Suprapubic skin (tissue), 4 donors: ENCODE results near the gene PRDX5. TPM values are rescaled to one million over a fixed set of nuclear protein-coding genes. Genes with fewer than 3 reads are reported as not detected.
"Not testable (repeated sequence)": the region's sequence is repeated elsewhere in the genome, so short reads cannot be mapped to it uniquely, and the experiment has no call there.

Experiments used
- DNase-seq, 2 donors: peaks; one replicate each; pipeline ENCODE4 v3.0.0-alpha.2; 2019; ENCODE audit warnings: low spot score in 2 of 2
- H3K27ac ChIP-seq: fragments of 200-600 bp; sonication (generic); one replicate; pipeline ENCODE4 v1.5.1; 2019
- H3K27me3 ChIP-seq: fragments of 200-600 bp; sonication (generic); one replicate; pipeline ENCODE4 v1.5.1; 2019
- H3K36me3 ChIP-seq: fragments of 200-600 bp; sonication (generic); one replicate; pipeline ENCODE4 v1.5.1; 2019
- H3K4me1 ChIP-seq: fragments of 200-600 bp; sonication (generic); one replicate; pipeline ENCODE4 v1.5.1; 2019
- H3K4me3 ChIP-seq: fragments of 200-600 bp; sonication (generic); one replicate; pipeline ENCODE4 v1.5.1; 2019; ENCODE audit warnings: mild to moderate bottlenecking
- H3K9me3 ChIP-seq: fragments of 200-600 bp; sonication (generic); one replicate; pipeline ENCODE4 v1.5.1; 2019
- CTCF ChIP-seq, 2 donors: fragments of 200-600 bp in 1 of 2; fragments of 450-650 bp in 1 of 2; sonication (generic) in 1 of 2; IDR thresholded peaks; one replicate each; pipeline ENCODE4 v1.5.1; 2016 to 2019; ENCODE audit warnings: antibody characterized with exemption in 2 of 2, mild to moderate bottlenecking in 1 of 2, moderate library complexity in 1 of 2
- EP300 ChIP-seq: sonication (generic); formaldehyde crosslinking; IDR thresholded peaks from one replicate; pipeline ENCODE4 v1.6.1; 2017; ENCODE audit warnings: antibody characterized with exemption
- POLR2A ChIP-seq, 2 donors: fragments of 450-650 bp; IDR thresholded peaks; one replicate each; pipeline ENCODE4 v1.6.1; 2017; ENCODE audit warnings: antibody characterized with exemption in 2 of 2, mild to moderate bottlenecking in 2 of 2, moderate library complexity in 2 of 2
- POLR2AphosphoS5 ChIP-seq, 3 donors: sonication (generic); formaldehyde crosslinking; IDR thresholded peaks; one replicate each; pipeline ENCODE4 v1.6.1; 2017; ENCODE audit warnings: antibody characterized with exemption in 3 of 3
- WGBS: methylation state at CpG from one replicate; pipeline ENCODE4 v1.1.5; 2018; 5-methylcytosine and 5-hydroxymethylcytosine counted together
- total RNA-seq, 4 donors: library from RNA; depleted of rRNA; stranded (reverse); fragments of >200 nt; gene quantifications; one replicate each; pipeline ENCODE4 v1.1.0, GENCODE V29; 2016

The PRDX5 gene
- total RNA-seq, 4 donors from 2014 or later: 130 to 227 (median 187) TPM

GRCh38 chr11:64323373-64323772 lies 5.5 kb downstream of the PRDX5 start:
- no peak overlapping the region for H3K27ac ChIP-seq
- no peak for DNase-seq
- no peak for TF ChIP-seq EP300
- no peak for TF ChIP-seq POLR2AphosphoS5 (IDR thresholded peaks at IDR 0.05)
- no peak for TF ChIP-seq CTCF (IDR thresholded peaks at IDR 0.05)
- no peak for TF ChIP-seq POLR2A (IDR thresholded peaks at IDR 0.05)
- WGBS: 53% methylated on average over 3 of the region's 5 CpGs
- no peaks in the 10 kb centered on the region for H3K27me3 ChIP-seq
- H3K9me3 ChIP-seq: no peaks in the 10 kb centered on the region
- H3K36me3 ChIP-seq: peaks cover 25% of the 10 kb centered on the region
- peaks cover 54% of the 10 kb centered on the region for H3K4me1 ChIP-seq
- no peak overlapping the region for H3K4me3 ChIP-seq

GRCh38 chr11:64323984-64324383 lies 6.1 kb downstream of the PRDX5 start:
- Histone ChIP-seq H3K36me3 (peaks cover 25% of the 10 kb centered on the region), H3K4me1 (peaks cover 49% of the 10 kb centered on the region), H3K27ac (peak overlapping the region; percentile 32)
- not testable (repeated sequence) for H3K27me3 ChIP-seq, DNase-seq, H3K9me3 ChIP-seq, H3K4me3 ChIP-seq
- WGBS: 57% methylated on average over 3 of the region's 4 CpGs

GRCh38 chr11:64324692-64325469 lies 7.0 kb downstream of the PRDX5 start:
- H3K36me3 ChIP-seq: peaks cover 25% of the 10 kb centered on the region
- no peak overlapping the region for H3K4me3 ChIP-seq
- WGBS: 72% methylated on average over 11 of the region's 11 CpGs
- TF ChIP-seq POLR2A (IDR thresholded peaks at IDR 0.05): no peak
- no peak for TF ChIP-seq CTCF (IDR thresholded peaks at IDR 0.05)
- no peak for TF ChIP-seq POLR2AphosphoS5 (IDR thresholded peaks at IDR 0.05)
- no peak for TF ChIP-seq EP300
- no peaks in the 10 kb centered on the region for H3K9me3 ChIP-seq
- H3K27me3 ChIP-seq: no peaks in the 10 kb centered on the region
- DNase-seq: no peak
- peaks cover 50% of the 10 kb centered on the region for H3K4me1 ChIP-seq
- H3K27ac ChIP-seq: peak overlapping the region; percentile 54

GRCh38 chr11:64327375-64327774 lies 9.5 kb downstream of the PRDX5 start:
- H3K4me1 ChIP-seq: peaks cover 46% of the 10 kb centered on the region
- WGBS: 90% methylated on average over 2 of the region's 2 CpGs
- no peak overlapping the region for H3K4me3 ChIP-seq

GRCh38 chr11:64327993-64328392 lies 10.1 kb downstream of the PRDX5 start:
- no peak overlapping the region for H3K27ac ChIP-seq
- WGBS: 82% methylated on average over 3 of the region's 3 CpGs
- H3K9me3 ChIP-seq: no peaks in the 10 kb centered on the region
- H3K36me3 ChIP-seq: peaks cover under 1% of the 10 kb centered on the region
- no peak for DNase-seq
- H3K27me3 ChIP-seq: no peaks in the 10 kb centered on the region
- H3K4me1 ChIP-seq: peaks cover 42% of the 10 kb centered on the region
- no peak for TF ChIP-seq EP300
- no peak overlapping the region for H3K4me3 ChIP-seq

More at GRCh38 chr11:64327375-64327774, 9.5 kb downstream of the PRDX5 start:
- Histone ChIP-seq H3K36me3 (peaks cover 7% of the 10 kb centered on the region), H3K27ac (no peak overlapping the region), H3K27me3 (no peaks in the 10 kb centered on the region), H3K9me3 (no peaks in the 10 kb centered on the region)
- TF ChIP-seq CTCF (IDR thresholded peaks at IDR 0.05) (no peak), POLR2AphosphoS5 (IDR thresholded peaks at IDR 0.05) (no peak), EP300 (no peak), POLR2A (IDR thresholded peaks at IDR 0.05) (no peak)
- no peak for DNase-seq

GRCh38 chr11:64330888-64331287 lies 13.0 kb downstream of the PRDX5 start:
- DNase-seq: no peak
- 84% methylated on average over 11 of the region's 11 CpGs for WGBS

More at GRCh38 chr11:64330888-64331287, 13.0 kb downstream of the PRDX5 start:
- no peaks in the 10 kb centered on the region for H3K27me3 ChIP-seq
- H3K36me3 ChIP-seq: no peaks in the 10 kb centered on the region
- H3K4me1 ChIP-seq: peaks cover 30% of the 10 kb centered on the region
- H3K4me3 ChIP-seq: no peak overlapping the region
- no peak for TF ChIP-seq POLR2A (IDR thresholded peaks at IDR 0.05)
- no peak for TF ChIP-seq CTCF (IDR thresholded peaks at IDR 0.05)
- no peak for TF ChIP-seq POLR2AphosphoS5 (IDR thresholded peaks at IDR 0.05)
- no peak for TF ChIP-seq EP300
- no peaks in the 10 kb centered on the region for H3K9me3 ChIP-seq
- H3K27ac ChIP-seq: no peak overlapping the region
